ENCODE results near the gene PIP5K1C.

DNA sequence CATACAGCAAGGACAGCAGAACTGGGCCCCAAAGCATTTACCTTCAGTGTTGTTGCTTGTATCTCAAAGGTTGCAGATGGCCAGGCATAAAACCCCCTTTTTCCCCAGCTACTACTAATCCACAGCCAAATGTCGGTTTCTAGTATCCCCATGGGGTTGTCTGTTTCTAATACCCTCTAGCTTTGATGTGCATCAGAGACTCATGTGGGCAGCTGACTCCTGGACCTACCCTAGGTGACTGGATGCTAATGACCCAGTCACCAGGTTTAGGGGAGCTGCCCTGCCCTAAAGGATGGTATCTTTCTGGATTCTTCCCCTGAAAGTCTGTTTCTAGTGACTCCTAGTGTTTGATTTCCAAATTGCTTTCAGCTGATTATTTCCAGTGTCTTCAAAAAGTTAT, 31.8 kb upstream of the PIP5K1C start:
- TF ChIP-seq, protein P1, sequence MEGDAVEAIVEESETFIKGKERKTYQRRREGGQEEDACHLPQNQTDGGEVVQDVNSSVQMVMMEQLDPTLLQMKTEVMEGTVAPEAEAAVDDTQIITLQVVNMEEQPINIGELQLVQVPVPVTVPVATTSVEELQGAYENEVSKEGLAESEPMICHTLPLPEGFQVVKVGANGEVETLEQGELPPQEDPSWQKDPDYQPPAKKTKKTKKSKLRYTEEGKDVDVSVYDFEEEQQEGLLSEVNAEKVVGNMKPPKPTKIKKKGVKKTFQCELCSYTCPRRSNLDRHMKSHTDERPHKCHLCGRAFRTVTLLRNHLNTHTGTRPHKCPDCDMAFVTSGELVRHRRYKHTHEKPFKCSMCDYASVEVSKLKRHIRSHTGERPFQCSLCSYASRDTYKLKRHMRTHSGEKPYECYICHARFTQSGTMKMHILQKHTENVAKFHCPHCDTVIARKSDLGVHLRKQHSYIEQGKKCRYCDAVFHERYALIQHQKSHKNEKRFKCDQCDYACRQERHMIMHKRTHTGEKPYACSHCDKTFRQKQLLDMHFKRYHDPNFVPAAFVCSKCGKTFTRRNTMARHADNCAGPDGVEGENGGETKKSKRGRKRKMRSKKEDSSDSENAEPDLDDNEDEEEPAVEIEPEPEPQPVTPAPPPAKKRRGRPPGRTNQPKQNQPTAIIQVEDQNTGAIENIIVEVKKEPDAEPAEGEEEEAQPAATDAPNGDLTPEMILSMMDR (IDR thresholded peaks at IDR 0.05), result no peak
- TF ChIP-seq POLR2A (IDR thresholded peaks at IDR 0.05) (no peak), POLR2AphosphoS5 (IDR thresholded peaks at IDR 0.05) (no peak), EP300 (IDR thresholded peaks at IDR 0.05; ENCODE audit: low read depth) (no peak)
